IPS DF 6.9 (cell line): ENCODE results near the gene SVEP1.
"Not testable (repeated sequence)": the region's sequence is repeated elsewhere in the genome, so short reads cannot be mapped to it uniquely, and the experiment has no call there.

Source experiments
- DNase-seq: peaks from one replicate; pipeline ENCODE4 v3.0.0-alpha.2; 2013; ENCODE audit warnings: low read depth, low spot score
- H3K27ac ChIP-seq: one replicate; pipeline ENCODE4 v1.5.1; 2013; ENCODE audit warnings: low read length, control low read depth
- H3K27me3 ChIP-seq: 2 replicates; pipeline ENCODE4 v1.6.1; 2013; ENCODE audit warnings: mild to moderate bottlenecking, low read length; ENCODE audit not compliant: control insufficient read depth, insufficient read depth
- H3K36me3 ChIP-seq: 2 replicates; pipeline ENCODE4 v1.6.1; 2013; ENCODE audit warnings: low read length; ENCODE audit not compliant: control insufficient read depth, insufficient read depth
- H3K4me1 ChIP-seq: 2 replicates; pipeline ENCODE4 v1.6.1; 2013; ENCODE audit warnings: low read length; ENCODE audit not compliant: control insufficient read depth, insufficient read depth
- H3K4me3 ChIP-seq: 2 replicates; pipeline ENCODE4 v1.5.1; 2013; ENCODE audit warnings: mild to moderate bottlenecking, low read length
- H3K9me3 ChIP-seq: 2 replicates; pipeline ENCODE4 v1.6.1; 2013; ENCODE audit warnings: low read length, inconsistent platforms; ENCODE audit not compliant: control insufficient read depth, insufficient read depth
- WGBS: extraction: QIAGEN DNeasy Blood & Tissue Kit; methylation state at CpG from one replicate; pipeline ENCODE4 v1.1.7; 2013; ENCODE audit warnings: mixed read lengths, missing lambda C conversion rate; ENCODE audit not compliant: insufficient read length, insufficient coverage; 5-methylcytosine and 5-hydroxymethylcytosine counted together

Gene SVEP1

DNA sequence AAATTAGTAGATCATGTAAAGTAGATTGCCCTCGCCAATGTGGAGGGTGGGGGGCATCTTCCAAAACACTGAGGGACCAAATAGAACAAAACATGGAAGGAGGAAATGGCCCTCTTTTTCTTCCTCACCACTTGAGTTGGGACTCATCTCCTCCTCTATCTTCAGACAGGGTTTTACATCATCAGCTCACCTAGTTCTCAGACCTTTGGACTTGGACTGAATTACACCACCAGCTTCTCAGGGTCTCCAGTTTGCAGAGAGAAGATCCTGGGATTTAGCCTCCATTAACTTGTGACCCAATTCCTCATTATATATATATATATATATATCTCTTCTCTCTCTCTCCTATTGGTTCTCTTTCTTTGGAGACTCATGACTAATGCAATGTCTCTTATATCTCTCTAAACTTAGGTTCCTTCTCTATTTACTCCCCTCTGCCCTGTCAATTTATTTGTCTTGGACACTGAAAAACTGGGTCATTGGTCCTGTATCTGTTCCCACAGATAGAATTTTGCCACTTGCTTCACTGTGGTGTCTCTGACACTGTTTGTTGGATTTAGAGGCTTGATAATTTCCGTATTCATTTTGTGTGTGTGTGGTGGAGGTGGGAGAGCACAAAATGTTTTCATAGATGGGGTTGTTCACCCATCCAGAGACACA lies 187.6 kb downstream of the SVEP1 start:
- no peaks in the 10 kb centered on the region for H3K9me3 ChIP-seq
- no CpG with 5 or more reads among the region's 2 CpGs for WGBS

DNA sequence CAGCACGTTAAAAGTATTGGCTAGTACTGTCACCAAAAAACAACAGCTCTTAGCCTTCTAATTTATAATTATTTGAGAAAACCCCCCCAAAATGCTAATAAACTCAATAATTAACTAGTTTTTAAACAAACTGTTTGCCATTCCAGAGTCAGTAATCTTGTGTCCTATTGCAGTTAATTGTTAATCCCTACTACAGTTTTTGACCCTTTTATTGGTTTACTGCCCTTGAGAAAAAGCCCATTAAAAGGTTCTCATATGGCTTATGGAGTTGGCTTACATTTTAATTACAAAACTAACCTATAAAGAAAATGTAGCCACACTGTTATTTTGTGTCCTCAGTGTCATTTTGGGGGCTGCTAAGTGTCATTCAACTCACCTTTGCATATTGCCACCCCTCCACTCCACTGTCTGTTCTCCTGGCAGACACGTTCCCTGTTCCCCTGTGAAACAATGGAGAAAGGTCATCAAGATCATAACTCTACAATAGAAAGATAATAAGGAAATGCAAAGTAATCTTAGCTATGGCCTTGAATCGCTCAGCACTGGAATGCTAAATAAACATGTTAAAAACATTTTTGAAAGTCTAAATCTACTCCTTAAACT lies 190.3 kb downstream of the SVEP1 start:
- Histone ChIP-seq H3K4me1 (no peaks in the 10 kb centered on the region), H3K27me3 (no peaks in the 10 kb centered on the region), H3K4me3 (no peak overlapping the region), H3K36me3 (no peaks in the 10 kb centered on the region), H3K9me3 (no peaks in the 10 kb centered on the region), H3K27ac (no peak overlapping the region)
- WGBS, result no CpG with 5 or more reads among the region's 3 CpGs
- no peak for DNase-seq

More for the DNA sequence above, 187.6 kb downstream of the SVEP1 start:
- no peak overlapping the region for H3K4me3 ChIP-seq
- no peak overlapping the region for H3K27ac ChIP-seq
- DNase-seq, result no peak
- no peaks in the 10 kb centered on the region for H3K27me3 ChIP-seq
- no peaks in the 10 kb centered on the region for H3K4me1 ChIP-seq
- no peaks in the 10 kb centered on the region for H3K36me3 ChIP-seq

DNA sequence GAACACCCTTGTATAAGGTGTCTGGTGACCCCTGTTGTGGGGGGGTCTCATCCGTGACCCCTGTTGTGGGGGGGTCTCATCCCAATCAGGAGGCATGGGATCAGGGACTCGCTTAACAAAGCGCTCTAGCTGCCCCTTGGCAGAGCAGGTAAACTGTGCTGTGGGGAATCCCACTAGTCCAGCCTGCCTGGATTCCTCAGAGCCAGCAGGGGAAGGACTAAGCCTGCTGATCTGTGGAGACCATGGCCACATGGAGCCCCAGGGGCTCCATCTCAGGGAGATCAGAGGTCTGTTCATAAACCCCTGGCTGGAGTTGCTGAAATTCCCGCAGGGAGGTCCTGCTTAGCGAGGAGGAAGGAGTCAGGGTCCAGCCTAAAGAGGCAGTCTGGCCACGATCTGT lies 196.1 kb downstream of the SVEP1 start:
- H3K4me3 ChIP-seq, result no peak overlapping the region
- H3K36me3 ChIP-seq, result no peaks in the 10 kb centered on the region
- H3K4me1 ChIP-seq, result no peaks in the 10 kb centered on the region
- H3K27ac ChIP-seq, result no peak overlapping the region
- no peak for DNase-seq
- WGBS, result no CpG with 5 or more reads among the region's 6 CpGs
- no peaks in the 10 kb centered on the region for H3K27me3 ChIP-seq
- H3K9me3 ChIP-seq, result no peaks in the 10 kb centered on the region

DNA sequence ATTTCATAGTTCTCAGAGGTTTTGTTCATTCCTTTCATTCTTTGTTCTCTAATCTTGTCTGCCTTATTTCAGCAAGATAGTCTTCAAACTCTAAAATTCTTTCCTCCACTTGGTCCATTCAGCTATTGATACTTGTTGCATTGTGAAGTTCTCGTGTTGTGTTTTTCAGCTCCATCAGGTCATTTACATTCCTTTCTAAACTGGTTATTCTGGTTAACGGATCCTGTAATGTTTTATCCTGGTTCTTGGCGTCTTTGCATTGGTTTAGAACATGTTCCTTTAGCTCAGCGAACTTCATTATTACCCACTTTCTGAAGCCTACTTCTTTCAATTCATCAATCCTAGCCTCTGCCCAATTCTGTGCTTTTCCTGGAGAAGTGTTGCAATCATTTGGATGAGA lies 196.8 kb downstream of the SVEP1 start:
- DNase-seq, result no peak
- H3K27me3 ChIP-seq, result no peaks in the 10 kb centered on the region
- no peak overlapping the region for H3K4me3 ChIP-seq
- no peaks in the 10 kb centered on the region for H3K4me1 ChIP-seq
- H3K27ac ChIP-seq, result no peak overlapping the region
- H3K36me3 ChIP-seq, result no peaks in the 10 kb centered on the region
- no CpG with 5 or more reads among the region's 4 CpGs for WGBS
- H3K9me3 ChIP-seq, result no peaks in the 10 kb centered on the region

DNA sequence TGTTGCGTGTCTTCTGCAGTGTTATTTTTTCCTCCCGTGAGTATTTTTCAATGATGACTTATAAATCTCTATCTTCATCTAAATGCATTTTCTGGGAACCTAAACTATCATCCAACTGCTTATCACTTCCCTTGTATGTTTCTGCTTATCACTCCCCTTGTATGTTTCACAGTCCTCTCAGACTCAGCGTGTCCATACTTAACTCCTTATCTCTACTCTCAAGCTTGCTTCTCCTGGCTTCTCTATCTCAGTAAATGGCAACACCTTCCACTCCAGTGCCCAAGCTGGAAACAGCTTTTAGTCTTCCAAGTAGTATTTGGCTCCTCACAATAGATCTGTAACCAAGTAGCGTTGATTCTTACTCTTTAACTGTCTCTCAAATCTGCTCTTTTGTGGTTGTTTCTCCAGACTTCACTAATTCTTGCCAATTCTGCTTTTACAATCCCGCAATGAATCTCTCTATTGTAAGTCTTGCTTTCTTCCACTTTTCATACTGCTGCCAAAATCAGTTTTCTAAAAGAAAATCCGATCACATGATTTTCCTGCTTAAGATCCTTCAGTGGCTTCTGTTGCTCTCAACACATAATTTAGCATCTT lies 208.0 kb downstream of the SVEP1 start:
- H3K4me3 ChIP-seq, result no peak overlapping the region
- DNase-seq, result no peak
- no CpG with 5 or more reads among the region's 6 CpGs for WGBS
- no peaks in the 10 kb centered on the region for H3K36me3 ChIP-seq
- H3K9me3 ChIP-seq, result no peaks in the 10 kb centered on the region
- H3K27me3 ChIP-seq, result no peaks in the 10 kb centered on the region
- H3K27ac ChIP-seq, result no peak overlapping the region
- H3K4me1 ChIP-seq, result no peaks in the 10 kb centered on the region

DNA sequence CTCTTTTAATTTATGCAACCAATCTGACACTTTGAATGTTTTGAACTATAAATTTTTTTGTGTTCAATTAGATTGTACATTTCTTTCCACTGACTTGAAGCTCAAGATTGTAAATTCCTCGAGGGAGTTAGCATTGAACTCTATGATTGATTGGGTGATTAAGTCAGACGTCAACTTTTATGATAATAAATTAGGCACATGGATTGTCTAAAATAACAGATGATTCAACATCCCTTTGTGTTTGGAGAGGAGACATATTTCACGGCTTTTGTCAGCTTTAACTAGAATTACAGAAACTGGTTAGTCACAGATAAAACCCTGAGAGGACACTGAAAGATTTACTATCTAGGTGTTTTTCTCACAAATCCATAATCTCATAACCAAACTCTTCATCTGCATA lies 209.2 kb downstream of the SVEP1 start:
- Histone ChIP-seq H3K27me3 (no peaks in the 10 kb centered on the region), H3K4me3 (no peak overlapping the region), H3K27ac (no peak overlapping the region), H3K4me1 (no peaks in the 10 kb centered on the region), H3K36me3 (no peaks in the 10 kb centered on the region), H3K9me3 (no peaks in the 10 kb centered on the region)
- no CpG with 5 or more reads among the region's 3 CpGs for WGBS
- no peak for DNase-seq

- H3K27me3 ChIP-seq, result no peaks in the 10 kb centered on the region
- DNase-seq, result no peak
Observed at GRCh38 chr9:110364451-110364850, 215.1 kb downstream of the SVEP1 start.

GRCh38 chr9:110358992-110359391 lies 220.5 kb downstream of the SVEP1 start:
- H3K36me3 ChIP-seq, DNase-seq, H3K27me3 ChIP-seq, H3K4me3 ChIP-seq, H3K9me3 ChIP-seq, H3K4me1 ChIP-seq, H3K27ac ChIP-seq: not testable (repeated sequence)
- WGBS, result no CpG with 5 or more reads among the region's 2 CpGs

More at GRCh38 chr9:110364451-110364850, 215.1 kb downstream of the SVEP1 start:
- no peaks in the 10 kb centered on the region for H3K4me1 ChIP-seq
- H3K9me3 ChIP-seq, result no peaks in the 10 kb centered on the region
- H3K4me3 ChIP-seq, result no peak overlapping the region
- no peak overlapping the region for H3K27ac ChIP-seq
- no CpG with 5 or more reads among the region's 2 CpGs for WGBS
- no peaks in the 10 kb centered on the region for H3K36me3 ChIP-seq

- no peak overlapping the region for H3K27ac ChIP-seq
- H3K27me3 ChIP-seq, result no peaks in the 10 kb centered on the region
- no peaks in the 10 kb centered on the region for H3K4me1 ChIP-seq
- DNase-seq, result no peak
- no CpG with 5 or more reads among the region's 2 CpGs for WGBS
- H3K4me3 ChIP-seq, result no peak overlapping the region
- no peaks in the 10 kb centered on the region for H3K9me3 ChIP-seq
- H3K36me3 ChIP-seq, result no peaks in the 10 kb centered on the region
Observed at GRCh38 chr9:110357505-110357904, 222.0 kb downstream of the SVEP1 start.

GRCh38 chr9:110356639-110357395 lies 222.7 kb downstream of the SVEP1 start:
- Histone ChIP-seq H3K4me3 (no peak overlapping the region), H3K36me3 (no peaks in the 10 kb centered on the region), H3K27ac (no peak overlapping the region), H3K4me1 (no peaks in the 10 kb centered on the region), H3K9me3 (no peaks in the 10 kb centered on the region), H3K27me3 (no peaks in the 10 kb centered on the region)
- WGBS, result no CpG with 5 or more reads among the region's 4 CpGs
- no peak for DNase-seq
